Fibroblast of the aortic adventitia (primary cell): ENCODE measurements around the gene FAS. TPM values are rescaled to one million over a fixed set of nuclear protein-coding genes. Genes with fewer than 3 reads are reported as not detected.

Experiments
- DNase-seq: peaks from one replicate; pipeline ENCODE4 v3.0.0-alpha.2; 2010; ENCODE audit warnings: low read depth
- H3K4me3 ChIP-seq: 2 replicates; pipeline ENCODE4 v1.5.1; 2011; ENCODE audit warnings: low read depth, mild to moderate bottlenecking, control low read depth, low read length, moderate library complexity
- CTCF ChIP-seq: IDR thresholded peaks from 2 replicates; pipeline ENCODE4 v1.5.1; 2011; ENCODE audit warnings: mild to moderate bottlenecking, low read length, control low read depth, inconsistent platforms; ENCODE audit not compliant: insufficient read depth
- total RNA-seq: library from RNA; depleted of rRNA; stranded (reverse); fragments of >200 nt; gene quantifications from 2 replicates; pipeline ENCODE4 v1.2.3, GENCODE V29; 2012; ENCODE audit warnings: low replicate concordance

FAS gene
- total RNA-seq, 1 donor, result 61.9 TPM

GRCh38 chr10:88978463-88978862 is 12.1 kb upstream of the FAS start:
- no peak for DNase-seq
- TF ChIP-seq CTCF, result no peak
- H3K4me3 ChIP-seq, result no peak overlapping the region

- TF ChIP-seq CTCF, result no peak
- DNase-seq, result peak; percentile 94
- no peak overlapping the region for H3K4me3 ChIP-seq
Observed at GRCh38 chr10:88979153-88979562, 11.4 kb upstream of the FAS start.

- no peak for TF ChIP-seq CTCF
- DNase-seq, result no peak
- no peak overlapping the region for H3K4me3 ChIP-seq
Observed at GRCh38 chr10:88979603-88980002, 11.0 kb upstream of the FAS start.

- no peak for TF ChIP-seq CTCF
- DNase-seq, result no peak
- no peak overlapping the region for H3K4me3 ChIP-seq
Observed at GRCh38 chr10:88980247-88980646, 10.4 kb upstream of the FAS start.

- TF ChIP-seq CTCF, result no peak
- DNase-seq, result no peak
- no peak overlapping the region for H3K4me3 ChIP-seq
Observed at GRCh38 chr10:88980800-88981199, 9.8 kb upstream of the FAS start.

GRCh38 chr10:88981435-88981834 is 9.2 kb upstream of the FAS start:
- H3K4me3 ChIP-seq, result no peak overlapping the region
- DNase-seq, result no peak
- TF ChIP-seq CTCF, result no peak

GRCh38 chr10:88982366-88982765 is 8.2 kb upstream of the FAS start:
- DNase-seq, result no peak
- H3K4me3 ChIP-seq, result no peak overlapping the region
- TF ChIP-seq CTCF, result no peak
